ENCODE results near the gene LEP.
A peak's percentile ranks its signal among the peaks of the same experiment; 100 is the strongest.

Gene LEP

DNA sequence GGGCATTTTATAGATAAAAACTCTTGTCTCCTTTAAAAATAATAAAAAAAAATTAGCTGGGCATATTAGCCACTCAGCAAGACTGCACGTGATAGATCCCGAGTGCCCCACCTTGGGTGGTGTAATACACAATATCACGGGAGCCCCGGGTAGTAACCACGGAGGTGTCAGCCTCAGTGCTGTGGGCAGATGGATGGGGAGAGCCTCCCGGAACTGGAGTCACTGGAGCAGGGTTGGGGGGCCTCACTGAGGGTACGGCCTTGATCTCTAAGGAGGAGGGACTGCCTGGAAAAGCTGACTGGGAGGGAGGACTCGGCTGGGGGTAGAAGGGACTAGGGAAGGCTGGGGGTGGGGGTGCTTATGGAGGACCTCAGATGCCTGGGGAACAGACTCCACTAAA is 12.6 kb downstream of the LEP start:
- no peak for DNase-seq

- DNase-seq, result no peak
Measured at GRCh38 chr7:128254470-128254869, 13.4 kb downstream of the LEP start.

GRCh38 chr7:128255271-128255670 is 14.2 kb downstream of the LEP start:
- DNase-seq, result no peak

- no peak for DNase-seq
Measured at GRCh38 chr7:128257458-128257857, 16.4 kb downstream of the LEP start.

DNA sequence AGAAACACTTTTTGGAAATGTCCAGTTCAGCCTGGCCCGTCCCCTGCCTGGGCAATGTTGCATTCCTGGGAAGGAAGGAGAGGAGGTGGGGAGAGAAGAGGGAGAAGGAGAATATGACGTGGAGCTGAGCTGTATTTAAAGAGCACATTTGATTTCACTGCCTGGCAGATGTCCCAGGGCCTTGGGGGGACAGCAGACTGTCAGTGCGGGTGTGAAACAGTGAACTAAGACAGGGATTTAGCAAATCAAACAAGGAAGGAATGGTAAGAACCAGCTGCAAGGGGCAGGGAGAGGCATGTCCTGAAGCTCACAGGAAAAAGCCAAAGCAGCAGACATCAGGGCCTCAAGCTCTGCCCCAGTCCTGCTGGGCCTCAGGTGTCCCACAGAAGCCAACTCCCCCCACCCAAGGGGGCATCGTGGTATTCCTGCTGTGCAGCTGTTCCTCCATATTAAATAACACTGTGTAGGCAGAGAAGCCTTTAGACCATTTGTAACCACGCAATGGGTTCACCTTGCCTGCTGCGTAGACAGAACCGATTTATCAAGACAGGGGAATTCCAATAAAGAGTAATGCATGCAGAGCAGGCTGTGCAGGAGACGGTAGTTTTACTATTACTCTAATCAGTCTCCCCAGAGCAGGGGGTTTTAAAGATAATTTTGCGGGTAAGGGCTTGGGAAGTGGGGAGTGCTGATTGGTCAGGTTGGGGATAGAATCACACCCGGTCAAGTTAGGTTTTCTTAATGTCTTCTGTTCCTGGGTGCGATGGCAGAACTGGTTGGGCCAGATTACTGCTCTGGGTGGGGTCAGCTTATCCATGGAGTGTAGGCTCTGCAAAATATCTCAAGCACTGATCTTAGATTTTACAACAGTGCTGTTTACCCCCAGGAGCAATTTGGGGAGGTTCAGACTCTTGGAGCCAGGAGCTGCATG is 18.3 kb downstream of the LEP start:
- peak; percentile 39 for DNase-seq

GRCh38 chr7:128260069-128260795 is 19.2 kb downstream of the LEP start:
- DNase-seq, result no peak

DNA sequence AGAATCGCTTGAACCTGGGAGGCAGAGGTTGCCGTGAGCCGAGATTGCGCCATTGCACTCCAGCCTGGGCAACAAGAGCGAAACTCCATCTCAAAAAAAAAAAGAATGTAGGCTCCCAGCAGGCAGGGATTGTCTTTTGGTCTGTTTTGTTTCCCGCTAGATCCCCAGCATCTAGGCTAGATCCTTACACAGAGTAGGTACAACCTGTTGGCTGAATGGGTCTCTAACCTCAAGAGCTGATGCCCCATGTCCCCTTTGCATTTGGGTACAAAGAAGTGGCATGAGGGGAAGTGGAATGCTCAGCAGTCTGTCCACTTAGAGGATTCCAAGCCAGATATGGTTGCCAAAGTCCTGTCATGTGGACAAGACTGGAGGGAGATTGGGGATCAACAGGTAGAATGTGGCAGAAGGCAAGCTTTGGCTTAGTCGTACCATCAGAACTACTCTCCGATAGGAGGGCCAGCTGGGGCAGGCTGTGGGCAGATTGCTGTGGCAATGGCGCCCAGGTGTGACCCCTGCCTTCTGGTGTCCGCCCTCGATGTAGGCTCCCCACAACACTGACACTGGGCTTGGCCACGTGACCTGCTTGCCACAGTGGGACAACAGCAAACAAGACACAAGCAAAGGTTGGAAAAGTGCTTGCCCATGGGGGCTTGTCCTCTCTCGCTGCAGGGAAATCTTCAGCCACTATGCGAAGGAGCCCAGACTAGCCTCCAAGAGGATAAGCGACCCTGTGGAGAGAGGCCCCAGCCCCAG is 21.4 kb downstream of the LEP start:
- DNase-seq, result no peak

DNA sequence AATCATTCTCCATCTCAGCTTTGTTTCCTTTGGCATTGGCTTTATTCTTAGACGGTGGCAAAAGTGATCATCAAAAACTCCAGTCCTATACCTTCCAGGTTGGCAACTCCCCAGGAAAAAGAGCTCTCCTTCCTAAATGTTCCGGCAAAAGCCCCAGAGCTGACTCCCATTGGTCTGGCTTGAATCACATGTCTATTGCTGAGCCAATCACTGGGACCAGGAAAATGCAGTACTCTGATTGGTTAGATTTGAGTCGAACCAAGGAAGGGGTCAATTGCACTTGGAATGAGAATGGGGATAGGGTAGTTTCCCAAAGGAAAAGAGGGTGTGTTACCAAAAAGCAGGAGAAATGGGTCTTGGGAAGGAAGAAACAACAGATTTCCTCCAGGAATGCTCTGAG is 22.3 kb downstream of the LEP start:
- DNase-seq, result no peak

- DNase-seq, result no peak
Measured at GRCh38 chr7:128264477-128264876, 23.4 kb downstream of the LEP start.

DNA sequence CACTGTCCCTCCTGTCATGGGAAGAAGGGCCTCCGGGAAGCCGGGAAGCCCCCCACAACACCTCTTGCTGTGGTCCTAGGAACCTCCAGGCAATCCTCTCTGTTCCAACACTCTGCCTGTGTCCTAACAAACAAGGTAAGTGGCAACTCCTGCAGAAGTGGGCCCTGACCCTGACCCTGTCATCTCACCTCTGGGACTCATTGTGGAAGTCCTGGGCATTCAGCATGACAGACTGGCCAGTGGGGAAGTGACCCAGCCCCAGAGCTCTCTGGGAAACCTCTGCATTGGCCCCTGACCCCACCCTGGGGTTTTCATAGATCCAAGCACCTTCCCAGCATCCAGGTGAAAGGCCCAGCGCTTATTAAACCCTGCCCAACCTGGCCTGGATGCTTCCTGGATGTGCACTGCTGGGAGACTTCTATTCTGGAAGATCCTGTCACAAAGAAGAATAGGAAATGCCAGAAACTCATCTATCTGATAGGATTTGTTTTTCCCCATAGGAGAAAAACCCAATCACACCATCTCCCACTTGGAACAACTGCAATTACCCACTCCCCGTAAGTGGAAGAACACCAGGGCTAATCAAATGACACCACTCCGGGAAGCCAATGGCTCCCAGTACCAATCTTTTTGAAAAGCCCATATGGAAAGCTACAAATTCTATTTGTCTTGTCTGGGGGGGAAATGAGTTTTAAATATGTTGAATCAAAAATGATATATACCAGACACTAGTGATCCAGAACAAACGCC is 24.3 kb downstream of the LEP start:
- no peak for DNase-seq

DNA sequence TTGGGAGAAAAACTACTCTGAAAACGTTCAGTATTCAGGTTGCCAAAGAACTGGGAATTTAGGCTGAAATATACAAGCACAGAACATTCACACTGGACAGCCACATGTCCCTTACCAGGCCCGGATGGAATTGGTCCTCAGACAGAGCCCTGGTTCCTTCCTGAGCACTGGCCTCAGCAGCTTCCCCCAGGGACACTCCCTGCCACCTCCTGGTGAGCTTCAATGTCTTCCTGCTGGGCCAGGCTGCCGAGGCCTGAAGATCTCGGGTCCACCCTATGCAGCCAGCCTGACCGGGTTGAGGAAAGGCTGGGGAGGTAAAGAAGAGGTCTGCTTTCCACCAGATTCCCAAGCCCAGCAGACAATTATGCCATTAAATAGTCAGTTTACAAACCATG is 24.8 kb downstream of the LEP start:
- no peak for DNase-seq

DNA sequence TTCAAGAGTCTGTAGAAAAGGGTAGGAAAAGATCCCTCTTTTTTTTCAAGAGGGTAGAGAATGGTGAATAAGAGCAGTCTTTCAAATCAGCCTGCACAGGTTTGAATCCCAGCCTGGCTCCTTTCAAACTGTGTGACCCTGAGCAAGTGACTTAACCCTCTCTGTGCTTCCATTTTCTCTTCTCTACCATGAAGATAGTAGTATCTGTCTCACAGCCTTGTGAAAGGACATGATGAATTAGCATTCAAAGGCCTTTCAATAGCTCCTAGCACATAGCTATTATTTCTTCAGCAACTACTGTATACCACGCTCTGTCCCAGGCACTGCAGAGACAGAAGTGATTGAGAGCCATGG is 25.4 kb downstream of the LEP start:
- no peak for DNase-seq

DNA sequence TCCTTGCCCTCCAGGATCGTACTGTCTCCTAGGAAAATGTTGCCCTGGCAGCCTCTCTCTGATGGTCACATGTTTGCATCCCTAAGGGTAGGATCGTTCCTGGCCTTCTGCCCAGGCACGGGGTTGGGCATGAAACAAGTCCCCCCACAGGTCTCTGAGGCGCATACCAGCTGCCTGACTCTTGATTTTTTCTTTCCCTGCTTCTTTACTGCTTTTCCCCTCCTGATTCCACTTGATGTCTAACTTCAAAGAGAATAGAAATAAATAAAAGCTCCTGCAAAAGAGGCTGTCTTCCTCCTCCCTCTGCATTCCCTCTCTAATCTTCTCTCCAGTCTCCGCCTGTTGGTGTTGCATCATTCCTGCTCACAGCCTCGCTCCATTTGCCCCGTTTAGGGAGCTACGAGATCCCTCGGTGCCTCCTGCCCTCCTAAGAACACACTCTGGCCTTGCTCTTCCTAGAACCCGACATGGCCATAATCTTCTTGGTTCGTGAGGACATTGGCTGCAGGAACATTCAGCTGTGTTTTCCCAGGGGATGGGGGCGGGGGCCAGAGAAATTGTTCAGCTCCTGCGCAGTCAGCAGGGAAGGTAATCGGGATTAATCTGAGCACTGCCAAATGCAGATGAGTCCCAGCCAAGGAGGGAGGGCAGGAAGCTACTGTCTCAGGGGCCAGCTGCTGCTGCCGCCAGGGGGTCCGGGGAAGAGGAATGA is 26.0 kb downstream of the LEP start:
- no peak for DNase-seq

DNA sequence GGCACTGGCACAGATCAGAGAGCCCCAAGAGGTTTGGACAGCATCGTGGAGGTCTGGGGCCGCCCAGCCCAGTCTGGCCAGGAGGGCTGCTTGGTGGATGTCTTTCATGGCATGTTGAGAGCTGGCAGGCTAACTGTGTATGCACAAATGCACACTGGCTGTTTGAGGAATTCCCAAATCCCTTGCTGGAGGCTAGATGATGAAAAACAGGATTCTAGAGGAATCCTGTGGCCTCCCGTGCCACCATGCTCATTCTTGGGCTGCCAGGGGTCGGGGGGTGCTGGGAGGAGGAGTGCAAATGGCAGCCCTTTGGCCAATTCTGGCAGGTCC is 26.5 kb downstream of the LEP start:
- DNase-seq, result no peak

GRCh38 chr7:128268233-128268632 is 27.2 kb downstream of the LEP start:
- DNase-seq, result no peak

DNA sequence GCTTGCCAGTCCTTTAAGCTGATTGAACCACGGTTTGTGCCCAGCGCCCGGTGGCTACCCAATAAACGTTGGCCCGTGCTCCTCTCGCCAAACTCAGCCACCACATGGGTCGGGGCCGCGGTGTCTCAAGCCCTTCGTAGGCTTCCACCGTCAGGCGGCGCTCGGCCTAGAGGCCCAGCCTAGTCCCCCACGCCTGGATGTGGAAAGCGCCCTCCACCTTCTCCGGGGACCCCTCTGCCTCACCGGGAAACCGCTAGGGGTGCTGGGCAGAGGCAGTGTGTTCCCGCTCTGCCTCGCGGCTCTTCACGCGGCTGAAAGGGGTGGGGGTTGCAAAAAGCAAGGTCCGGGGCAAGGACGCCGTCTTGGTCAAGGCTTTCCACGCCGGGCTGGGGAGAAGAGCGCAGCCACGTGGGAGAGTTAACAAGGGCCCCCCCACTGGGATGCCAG is 29.8 kb downstream of the LEP start:
- DNase-seq, result no peak

DNA sequence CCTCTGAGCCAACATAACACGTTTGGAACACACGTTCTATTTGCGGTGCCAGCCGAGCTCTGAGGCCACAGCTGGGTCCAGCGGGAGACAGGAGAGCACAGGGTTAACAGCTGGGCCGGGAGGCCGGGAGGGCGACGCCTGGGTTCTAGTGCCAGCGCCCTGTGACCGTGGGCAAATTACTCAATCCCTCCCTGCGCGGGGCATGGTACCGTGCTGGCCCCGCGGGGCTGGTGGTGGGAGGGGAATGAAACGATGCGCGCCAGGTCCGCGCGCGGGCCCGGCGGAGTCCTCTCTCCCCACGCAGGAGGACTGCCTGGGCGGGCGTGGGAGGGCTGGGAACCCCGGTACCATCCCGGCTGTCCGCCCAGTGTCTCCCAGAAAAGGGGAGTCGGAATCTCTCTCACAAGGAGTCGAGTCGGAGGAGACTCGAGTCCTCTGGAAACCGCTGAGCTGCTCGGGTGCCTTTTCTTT is 30.4 kb downstream of the LEP start:
- no peak for DNase-seq

GRCh38 chr7:128271942-128272481 is 30.9 kb downstream of the LEP start:
- DNase-seq, result no peak

- no peak for DNase-seq
Measured at GRCh38 chr7:128274246-128274883, 33.3 kb downstream of the LEP start.

- DNase-seq, result no peak
Measured at GRCh38 chr7:128274884-128275603, 34.0 kb downstream of the LEP start.

DNA sequence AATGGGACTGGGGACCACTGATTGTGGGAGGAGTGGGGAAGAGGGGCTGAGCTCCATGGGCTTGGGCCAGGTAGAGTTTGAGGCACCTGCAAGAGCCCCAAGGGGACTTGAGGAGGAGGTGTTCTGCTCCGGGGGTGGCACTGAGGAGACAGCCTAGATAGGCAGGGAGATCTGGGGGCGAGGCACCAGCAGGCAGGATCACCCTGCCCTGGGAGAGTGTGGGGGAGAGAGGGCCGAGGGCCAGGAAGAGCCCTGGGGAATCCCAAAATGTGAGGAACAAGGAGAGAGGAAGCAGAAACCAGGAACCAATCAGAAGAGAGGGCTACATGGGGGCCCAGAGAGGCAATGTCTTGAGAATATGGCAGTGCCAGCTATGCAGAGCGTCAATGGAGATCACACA is 34.6 kb downstream of the LEP start:
- DNase-seq, result no peak

Measured in NCI-H526 treated with DMSO at 0.1 percent for 48 hours (cell line).